22Rv1 (cell line): ENCODE results near the gene KIRREL3.

ENCODE experiments used
- CTCF ChIP-seq: fragments of 450-650 bp; IDR thresholded peaks from 2 replicates; pipeline ENCODE4 v1.5.1; 2017; ENCODE audit warnings: mild to moderate bottlenecking
- ZFX ChIP-seq: fragments of 450-650 bp; IDR thresholded peaks from 2 replicates; pipeline ENCODE4 v1.6.1; 2017; ENCODE audit warnings: antibody characterized with exemption, borderline replicate concordance

DNA sequence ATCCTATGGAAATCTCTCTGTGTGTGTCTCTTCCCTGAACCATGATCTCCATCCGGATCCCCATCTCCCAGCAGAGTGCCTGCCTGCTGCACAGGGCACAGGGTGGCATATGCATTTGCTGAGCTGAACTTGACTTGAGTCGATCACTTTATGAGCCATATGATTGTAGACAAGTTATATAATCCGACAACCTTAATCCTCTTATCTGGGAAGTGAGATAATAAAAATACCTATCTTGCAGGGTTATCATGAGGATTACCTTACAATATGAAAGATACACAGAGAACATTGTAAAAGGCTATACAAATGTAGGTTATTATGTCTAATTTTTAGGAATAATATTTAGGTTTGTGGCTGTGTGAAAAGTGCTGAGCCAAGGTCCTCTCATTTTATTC is 520.6 kb downstream of the KIRREL3 start:
- TF ChIP-seq CTCF (no peak), ZFX (no peak)
